ENCODE measurements around the gene PCP4. TPM values are rescaled to one million over a fixed set of nuclear protein-coding genes. Genes with fewer than 3 reads are reported as not detected.

PCP4 gene
- total RNA-seq, 1 donor from 2014 or later = not detected

DNA sequence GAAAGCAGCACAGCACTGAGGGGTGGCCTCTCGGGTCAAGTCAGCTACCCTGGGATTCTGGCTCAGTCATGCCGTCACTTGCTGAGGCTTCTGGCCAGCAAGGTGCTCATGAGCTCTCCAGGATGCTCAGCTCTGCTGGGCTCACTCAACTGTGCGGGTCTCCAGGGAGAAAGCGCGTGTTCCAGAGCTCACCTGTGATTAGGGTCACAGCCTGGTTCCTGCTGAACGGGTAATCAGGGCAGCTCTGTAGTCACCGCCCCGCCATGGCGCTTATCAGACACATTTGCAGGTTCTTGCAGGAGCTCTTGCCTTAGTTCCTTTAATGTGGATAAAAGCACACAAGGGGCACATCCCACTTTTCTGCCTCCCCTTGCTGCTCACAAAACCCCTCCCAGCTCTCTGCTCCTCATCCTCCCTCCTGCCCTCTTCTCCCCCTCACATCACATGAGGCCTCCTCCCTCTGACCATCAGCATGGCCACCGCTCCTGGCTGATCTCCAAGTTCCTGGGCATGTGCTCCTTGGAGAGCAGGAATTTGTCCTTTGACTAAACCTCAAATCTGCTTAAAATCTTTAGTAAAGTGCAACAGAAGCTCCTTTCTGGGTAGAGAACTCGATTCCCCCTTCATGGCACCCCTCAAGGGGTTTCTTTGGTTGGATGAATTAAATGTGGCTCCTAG, 2.0 kb downstream of the PCP4 start:
- DNase-seq (ENCODE audit: low read depth) (no peak), FAIRE-seq (no peak)
- Histone ChIP-seq H3K36me3 (ENCODE audit: control insufficient read depth, insufficient read depth, low read length) (no peaks in the 10 kb centered on the region), H3K4me3 (ENCODE audit: low read depth, low read length) (no peak overlapping the region), H3K27me3 (ENCODE audit: control insufficient read depth, insufficient read depth, low read length) (no peaks in the 10 kb centered on the region)
- TF ChIP-seq, protein P1, sequence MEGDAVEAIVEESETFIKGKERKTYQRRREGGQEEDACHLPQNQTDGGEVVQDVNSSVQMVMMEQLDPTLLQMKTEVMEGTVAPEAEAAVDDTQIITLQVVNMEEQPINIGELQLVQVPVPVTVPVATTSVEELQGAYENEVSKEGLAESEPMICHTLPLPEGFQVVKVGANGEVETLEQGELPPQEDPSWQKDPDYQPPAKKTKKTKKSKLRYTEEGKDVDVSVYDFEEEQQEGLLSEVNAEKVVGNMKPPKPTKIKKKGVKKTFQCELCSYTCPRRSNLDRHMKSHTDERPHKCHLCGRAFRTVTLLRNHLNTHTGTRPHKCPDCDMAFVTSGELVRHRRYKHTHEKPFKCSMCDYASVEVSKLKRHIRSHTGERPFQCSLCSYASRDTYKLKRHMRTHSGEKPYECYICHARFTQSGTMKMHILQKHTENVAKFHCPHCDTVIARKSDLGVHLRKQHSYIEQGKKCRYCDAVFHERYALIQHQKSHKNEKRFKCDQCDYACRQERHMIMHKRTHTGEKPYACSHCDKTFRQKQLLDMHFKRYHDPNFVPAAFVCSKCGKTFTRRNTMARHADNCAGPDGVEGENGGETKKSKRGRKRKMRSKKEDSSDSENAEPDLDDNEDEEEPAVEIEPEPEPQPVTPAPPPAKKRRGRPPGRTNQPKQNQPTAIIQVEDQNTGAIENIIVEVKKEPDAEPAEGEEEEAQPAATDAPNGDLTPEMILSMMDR (IDR thresholded peaks at IDR 0.05; ENCODE audit: insufficient read depth, low read length, severe bottlenecking) = no peak

DNA sequence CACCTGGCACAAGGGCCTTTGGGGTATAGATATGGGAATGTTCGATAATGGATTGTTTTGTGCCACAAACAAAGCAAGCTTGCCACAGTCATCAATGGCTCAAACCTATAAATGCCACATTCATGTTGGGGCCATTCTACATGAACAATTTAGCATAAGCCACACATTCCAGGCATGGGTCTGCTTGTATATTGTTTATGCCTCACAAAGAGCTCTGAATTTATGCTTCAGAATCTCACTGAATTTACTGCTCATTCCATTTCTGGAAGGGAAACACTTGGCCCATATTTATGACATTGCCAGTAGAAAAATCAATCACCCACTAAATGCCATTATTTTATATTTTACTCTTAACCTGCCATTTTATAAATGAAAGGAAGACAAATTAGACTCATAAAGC, 6.4 kb downstream of the PCP4 start:
- Histone ChIP-seq H3K36me3 (ENCODE audit: control insufficient read depth, insufficient read depth, low read length) (no peaks in the 10 kb centered on the region), H3K27me3 (ENCODE audit: control insufficient read depth, insufficient read depth, low read length) (no peaks in the 10 kb centered on the region), H3K4me3 (ENCODE audit: low read depth, low read length) (no peak overlapping the region)
- TF ChIP-seq, protein P1 (IDR thresholded peaks at IDR 0.05; ENCODE audit: insufficient read depth, low read length, severe bottlenecking) = no peak
- no peak for DNase-seq (ENCODE audit: low read depth)
- no peak for FAIRE-seq

DNA sequence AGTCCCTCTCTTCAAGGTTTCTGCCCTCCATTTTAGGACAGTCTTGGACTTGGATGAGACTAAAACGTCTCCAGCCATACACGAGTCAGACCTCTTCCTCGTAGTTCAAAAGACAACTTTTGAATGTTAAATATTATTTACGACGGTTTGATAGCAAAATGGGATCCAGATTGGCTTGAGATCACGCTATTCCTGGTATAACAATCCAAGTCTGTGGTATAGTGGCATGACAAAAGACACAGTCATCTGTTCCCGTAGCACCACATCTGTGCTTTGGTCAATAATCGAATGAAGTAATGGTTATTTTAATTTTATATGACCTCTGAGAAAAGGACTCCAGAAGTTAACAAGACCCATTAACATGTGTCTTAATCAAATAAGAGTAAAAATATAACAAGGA, 7.0 kb downstream of the PCP4 start:
- DNase-seq (ENCODE audit: low read depth) (no peak), FAIRE-seq (no peak)
- TF ChIP-seq, protein P1 (IDR thresholded peaks at IDR 0.05; ENCODE audit: insufficient read depth, low read length, severe bottlenecking) = no peak
- Histone ChIP-seq H3K27me3 (ENCODE audit: control insufficient read depth, insufficient read depth, low read length) (no peaks in the 10 kb centered on the region), H3K4me3 (ENCODE audit: low read depth, low read length) (no peak overlapping the region), H3K36me3 (ENCODE audit: control insufficient read depth, insufficient read depth, low read length) (no peaks in the 10 kb centered on the region)

DNA sequence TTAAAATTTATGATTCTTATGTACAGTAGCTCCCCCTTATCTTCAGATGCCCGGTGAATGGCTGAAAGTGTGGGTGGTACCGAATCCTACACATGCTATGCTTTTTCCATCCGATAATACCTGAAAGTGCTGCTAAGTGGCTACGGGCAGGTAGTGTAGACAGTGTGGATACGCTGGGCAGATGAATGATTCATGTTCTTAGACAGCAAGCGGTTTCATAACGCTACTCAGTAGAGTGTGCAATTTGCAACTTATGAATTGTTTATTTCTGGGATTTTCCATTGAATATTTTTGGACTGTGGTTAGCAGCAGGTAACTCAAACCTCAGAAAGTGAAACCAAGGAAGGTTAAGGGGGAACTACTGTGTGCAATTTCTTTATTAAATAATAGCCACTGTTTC, 7.5 kb downstream of the PCP4 start:
- no peak for DNase-seq (ENCODE audit: low read depth)
- TF ChIP-seq, protein P1 (IDR thresholded peaks at IDR 0.05; ENCODE audit: insufficient read depth, low read length, severe bottlenecking) = no peak
- H3K27me3 ChIP-seq (ENCODE audit: control insufficient read depth, insufficient read depth, low read length) = no peaks in the 10 kb centered on the region
- no peak overlapping the region for H3K4me3 ChIP-seq (ENCODE audit: low read depth, low read length)
- FAIRE-seq = no peak
- no peaks in the 10 kb centered on the region for H3K36me3 ChIP-seq (ENCODE audit: control insufficient read depth, insufficient read depth, low read length)

DNA sequence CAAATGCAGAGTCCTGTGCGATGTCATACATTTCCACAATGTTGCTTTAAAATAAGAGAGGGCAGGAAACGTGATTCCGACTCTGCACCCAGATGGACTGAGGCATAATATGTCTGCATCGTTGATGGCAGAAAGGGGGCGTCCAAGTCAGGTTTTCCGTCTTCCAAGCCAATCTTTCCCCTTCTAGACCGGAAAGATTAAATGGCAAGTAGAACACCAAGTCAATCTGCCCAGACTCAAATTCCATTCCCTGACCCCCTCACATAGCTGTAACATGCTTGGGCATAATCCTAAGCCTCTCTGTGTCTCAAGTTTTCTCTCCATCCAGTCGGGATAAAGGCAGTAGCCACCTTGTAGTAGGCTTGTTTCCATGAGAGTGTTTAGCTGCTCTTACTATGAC, 14.4 kb downstream of the PCP4 start:
- Histone ChIP-seq H3K36me3 (ENCODE audit: control insufficient read depth, insufficient read depth, low read length) (no peaks in the 10 kb centered on the region), H3K27me3 (ENCODE audit: control insufficient read depth, insufficient read depth, low read length) (no peaks in the 10 kb centered on the region), H3K4me3 (ENCODE audit: low read depth, low read length) (no peak overlapping the region)
- FAIRE-seq = no peak
- TF ChIP-seq, protein P1 (IDR thresholded peaks at IDR 0.05; ENCODE audit: insufficient read depth, low read length, severe bottlenecking) = no peak
- DNase-seq (ENCODE audit: low read depth) = no peak
